ENCODE measurements around the gene OR2T27. TPM values are rescaled to one million over a fixed set of nuclear protein-coding genes. Genes with fewer than 3 reads are reported as not detected.

OR2T27 gene
- total and polyA plus RNA-seq, 9 of the 15 experiments (the other 6 are each of a cell fraction or from before 2014, with no cell fraction given) = not detected

DNA sequence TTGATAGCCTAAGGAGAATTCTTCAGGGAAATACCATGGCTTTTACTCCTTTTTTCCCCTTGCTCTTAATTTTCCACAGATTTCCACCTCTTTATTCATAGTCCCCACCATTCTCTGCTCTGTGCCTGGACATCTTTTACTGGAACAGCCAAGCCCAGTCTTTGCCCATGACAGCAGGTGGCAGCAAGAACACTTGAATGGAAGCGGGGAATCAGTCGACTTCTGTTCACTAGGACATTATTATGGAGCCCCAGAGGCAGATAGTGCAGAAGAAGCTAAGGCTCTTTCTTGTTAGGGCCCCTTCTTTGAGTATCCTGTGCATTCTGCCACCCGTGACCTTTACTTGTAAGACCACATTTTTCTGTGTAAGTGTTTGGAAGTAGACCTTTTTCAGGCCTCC lies 40.9 kb upstream of the OR2T27 start:
- 0 out of 5 replicates have a peak, but pooled peaks cover 0 to 5% of the 10 kb centered on the region in 2 experiments for H3K27me3 ChIP-seq (ENCODE audit: control insufficient read depth in 2 of 2, insufficient read depth in 2 of 2, low read length in 2 of 2)
- FAIRE-seq = no peak
- 0% methylated on average over 3 of the region's 3 CpGs for WGBS (ENCODE audit: insufficient coverage, low coverage, missing lambda C conversion rate)
- peak in 2 of 4 experiments; percentile 15 to 27 for DNase-seq (ENCODE audit: extremely low read depth in 1 of 4, low spot score in 3 of 4)
- no peak overlapping the region for H3K4me3 ChIP-seq
- intact Hi-C loops (cut with micrococcal nuclease) (no loop called here), in situ Hi-C loops (cut with MboI) (no loop called here)
- ChIA-PET POLR2A (no interaction called here), CTCF (ENCODE audit: low intra/inter-chr PET ratio) (interaction anchor here (1.2 kb wide), 1 partner anchor 111 kb away, joined by 4 read pairs; no protein-coding TSS in a partner anchor)
- no peak overlapping the region for H3K4me2 ChIP-seq (ENCODE audit: insufficient read depth, low read length)
- no peaks in the 10 kb centered on the region for H3K36me3 ChIP-seq (ENCODE audit: control insufficient read depth, insufficient read depth, low read length)
- no peak overlapping the region for H3K27ac ChIP-seq (ENCODE audit: extremely low read depth, low read depth, low read length)
- ATAC-seq = peak; percentile 66
- no peak overlapping the region for H3K9ac ChIP-seq (ENCODE audit: insufficient read depth in 1 of 2, low read depth in 2 of 2, low read length in 2 of 2)
- H2AFZ ChIP-seq (ENCODE audit: low read depth, low read length) = no peak overlapping the region
- BruUV-seq (replicated peaks) = no TSS peak
- no peaks in the 10 kb centered on the region for H3K9me1 ChIP-seq (ENCODE audit: control insufficient read depth, insufficient read depth, low read length)
- peaks cover 0 to 9% of the 10 kb centered on the region in 2 experiments; a peak in 3 of 5 replicates for H3K4me1 ChIP-seq (replicated peaks in 1 of 2; ENCODE audit: control insufficient read depth in 2 of 2, insufficient read depth in 2 of 2, low read length in 2 of 2)
- H3K9me3 ChIP-seq (replicated peaks; ENCODE audit: control insufficient read depth, insufficient read depth, low read depth, low read length) = no peaks in the 10 kb centered on the region
- no peaks in the 10 kb centered on the region for H3K79me2 ChIP-seq (ENCODE audit: control insufficient read depth, insufficient read depth, low read length)
- no peaks in the 10 kb centered on the region for H4K20me1 ChIP-seq (replicated peaks; ENCODE audit: control insufficient read depth, insufficient read depth, low read length)
- TF ChIP-seq, protein P1, sequence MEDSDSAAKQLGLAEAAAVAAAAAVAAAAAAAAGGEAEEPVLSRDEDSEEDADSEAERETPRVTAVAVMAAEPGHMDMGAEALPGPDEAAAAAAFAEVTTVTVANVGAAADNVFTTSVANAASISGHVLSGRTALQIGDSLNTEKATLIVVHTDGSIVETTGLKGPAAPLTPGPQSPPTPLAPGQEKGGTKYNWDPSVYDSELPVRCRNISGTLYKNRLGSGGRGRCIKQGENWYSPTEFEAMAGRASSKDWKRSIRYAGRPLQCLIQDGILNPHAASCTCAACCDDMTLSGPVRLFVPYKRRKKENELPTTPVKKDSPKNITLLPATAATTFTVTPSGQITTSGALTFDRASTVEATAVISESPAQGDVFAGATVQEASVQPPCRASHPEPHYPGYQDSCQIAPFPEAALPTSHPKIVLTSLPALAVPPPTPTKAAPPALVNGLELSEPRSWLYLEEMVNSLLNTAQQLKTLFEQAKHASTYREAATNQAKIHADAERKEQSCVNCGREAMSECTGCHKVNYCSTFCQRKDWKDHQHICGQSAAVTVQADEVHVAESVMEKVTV (CRISPR knock-in tag; IDR thresholded peaks at IDR 0.05) = peak; percentile 35; the same call in 1 of the 2 replicates
- no peak for TF ChIP-seq TSC22D4 (tag; IDR thresholded peaks at IDR 0.05)
- TF ChIP-seq POLR2AphosphoS5 (IDR thresholded peaks at IDR 0.05; ENCODE audit: control insufficient read depth, insufficient read depth, low read depth, low read length) = no peak
- TF ChIP-seq SMC3 (conservative IDR thresholded peaks at IDR 0.05; ENCODE audit: insufficient read depth, low read depth, low read length) = peak; percentile 51; the same call in 1 of the 2 replicates
- TF ChIP-seq, protein P2, sequence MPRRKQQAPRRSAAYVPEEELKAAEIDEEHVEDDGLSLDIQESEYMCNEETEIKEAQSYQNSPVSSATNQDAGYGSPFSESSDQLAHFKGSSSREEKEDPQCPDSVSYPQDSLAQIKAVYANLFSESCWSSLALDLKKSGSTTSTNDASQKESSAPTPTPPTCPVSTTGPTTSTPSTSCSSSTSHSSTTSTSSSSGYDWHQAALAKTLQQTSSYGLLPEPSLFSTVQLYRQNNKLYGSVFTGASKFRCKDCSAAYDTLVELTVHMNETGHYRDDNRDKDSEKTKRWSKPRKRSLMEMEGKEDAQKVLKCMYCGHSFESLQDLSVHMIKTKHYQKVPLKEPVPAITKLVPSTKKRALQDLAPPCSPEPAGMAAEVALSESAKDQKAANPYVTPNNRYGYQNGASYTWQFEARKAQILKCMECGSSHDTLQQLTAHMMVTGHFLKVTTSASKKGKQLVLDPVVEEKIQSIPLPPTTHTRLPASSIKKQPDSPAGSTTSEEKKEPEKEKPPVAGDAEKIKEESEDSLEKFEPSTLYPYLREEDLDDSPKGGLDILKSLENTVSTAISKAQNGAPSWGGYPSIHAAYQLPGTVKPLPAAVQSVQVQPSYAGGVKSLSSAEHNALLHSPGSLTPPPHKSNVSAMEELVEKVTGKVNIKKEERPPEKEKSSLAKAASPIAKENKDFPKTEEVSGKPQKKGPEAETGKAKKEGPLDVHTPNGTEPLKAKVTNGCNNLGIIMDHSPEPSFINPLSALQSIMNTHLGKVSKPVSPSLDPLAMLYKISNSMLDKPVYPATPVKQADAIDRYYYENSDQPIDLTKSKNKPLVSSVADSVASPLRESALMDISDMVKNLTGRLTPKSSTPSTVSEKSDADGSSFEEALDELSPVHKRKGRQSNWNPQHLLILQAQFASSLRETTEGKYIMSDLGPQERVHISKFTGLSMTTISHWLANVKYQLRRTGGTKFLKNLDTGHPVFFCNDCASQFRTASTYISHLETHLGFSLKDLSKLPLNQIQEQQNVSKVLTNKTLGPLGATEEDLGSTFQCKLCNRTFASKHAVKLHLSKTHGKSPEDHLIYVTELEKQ (CRISPR knock-in tag; IDR thresholded peaks at IDR 0.05) = no peak
- TF ChIP-seq, protein P3, sequence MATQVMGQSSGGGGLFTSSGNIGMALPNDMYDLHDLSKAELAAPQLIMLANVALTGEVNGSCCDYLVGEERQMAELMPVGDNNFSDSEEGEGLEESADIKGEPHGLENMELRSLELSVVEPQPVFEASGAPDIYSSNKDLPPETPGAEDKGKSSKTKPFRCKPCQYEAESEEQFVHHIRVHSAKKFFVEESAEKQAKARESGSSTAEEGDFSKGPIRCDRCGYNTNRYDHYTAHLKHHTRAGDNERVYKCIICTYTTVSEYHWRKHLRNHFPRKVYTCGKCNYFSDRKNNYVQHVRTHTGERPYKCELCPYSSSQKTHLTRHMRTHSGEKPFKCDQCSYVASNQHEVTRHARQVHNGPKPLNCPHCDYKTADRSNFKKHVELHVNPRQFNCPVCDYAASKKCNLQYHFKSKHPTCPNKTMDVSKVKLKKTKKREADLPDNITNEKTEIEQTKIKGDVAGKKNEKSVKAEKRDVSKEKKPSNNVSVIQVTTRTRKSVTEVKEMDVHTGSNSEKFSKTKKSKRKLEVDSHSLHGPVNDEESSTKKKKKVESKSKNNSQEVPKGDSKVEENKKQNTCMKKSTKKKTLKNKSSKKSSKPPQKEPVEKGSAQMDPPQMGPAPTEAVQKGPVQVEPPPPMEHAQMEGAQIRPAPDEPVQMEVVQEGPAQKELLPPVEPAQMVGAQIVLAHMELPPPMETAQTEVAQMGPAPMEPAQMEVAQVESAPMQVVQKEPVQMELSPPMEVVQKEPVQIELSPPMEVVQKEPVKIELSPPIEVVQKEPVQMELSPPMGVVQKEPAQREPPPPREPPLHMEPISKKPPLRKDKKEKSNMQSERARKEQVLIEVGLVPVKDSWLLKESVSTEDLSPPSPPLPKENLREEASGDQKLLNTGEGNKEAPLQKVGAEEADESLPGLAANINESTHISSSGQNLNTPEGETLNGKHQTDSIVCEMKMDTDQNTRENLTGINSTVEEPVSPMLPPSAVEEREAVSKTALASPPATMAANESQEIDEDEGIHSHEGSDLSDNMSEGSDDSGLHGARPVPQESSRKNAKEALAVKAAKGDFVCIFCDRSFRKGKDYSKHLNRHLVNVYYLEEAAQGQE (IDR thresholded peaks at IDR 0.05; ENCODE audit: borderline replicate concordance) = peak; percentile 29; the same call in 1 of the 2 replicates
- TF ChIP-seq, protein P3 (CRISPR knock-in tag; IDR thresholded peaks at IDR 0.05; ENCODE audit: low read depth) = no peak
- no peak for TF ChIP-seq ZNF583 (CRISPR knock-in tag; IDR thresholded peaks at IDR 0.05)
